OCI-LY7 (cell line): ENCODE measurements around the gene PTPRQ.

Experiments used
- EZH2phosphoT487 ChIP-seq: fragments of 200-600 bp; sonication (generic); IDR thresholded peaks from 2 replicates; pipeline ENCODE4 v1.6.1; 2018; ENCODE audit warnings: low read depth, borderline replicate concordance, mild to moderate bottlenecking, mixed run types, antibody characterized with exemption, low read length, moderate library complexity, mixed read lengths
- TF ChIP-seq, protein P1 (sequence below): fragments of 200-600 bp; sonication (generic); conservative IDR thresholded peaks from 2 replicates; pipeline ENCODE4 v1.5.1; 2014; ENCODE audit warnings: mild to moderate bottlenecking, antibody characterized with exemption, low read length, moderate library complexity, mixed read lengths

DNA sequence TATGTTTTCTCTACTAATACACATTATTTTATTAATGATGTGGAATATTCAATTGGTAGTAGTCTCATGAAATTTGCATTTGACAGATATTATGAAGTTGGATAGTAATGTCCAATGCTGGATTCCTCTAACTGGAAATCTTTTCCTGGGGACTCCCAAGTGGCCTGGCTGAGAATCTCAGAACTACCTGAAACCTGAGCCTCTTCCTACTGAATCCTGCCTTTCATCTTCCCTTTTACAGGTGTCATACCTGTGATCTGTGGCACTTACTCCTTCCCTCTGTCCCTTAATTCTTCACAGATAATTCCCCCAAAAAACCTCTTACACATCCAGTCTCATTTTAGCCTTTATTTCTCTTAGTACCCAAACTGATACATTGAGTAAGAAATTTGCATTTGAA lies 173.7 kb downstream of the PTPRQ start:
- TF ChIP-seq, protein P1, sequence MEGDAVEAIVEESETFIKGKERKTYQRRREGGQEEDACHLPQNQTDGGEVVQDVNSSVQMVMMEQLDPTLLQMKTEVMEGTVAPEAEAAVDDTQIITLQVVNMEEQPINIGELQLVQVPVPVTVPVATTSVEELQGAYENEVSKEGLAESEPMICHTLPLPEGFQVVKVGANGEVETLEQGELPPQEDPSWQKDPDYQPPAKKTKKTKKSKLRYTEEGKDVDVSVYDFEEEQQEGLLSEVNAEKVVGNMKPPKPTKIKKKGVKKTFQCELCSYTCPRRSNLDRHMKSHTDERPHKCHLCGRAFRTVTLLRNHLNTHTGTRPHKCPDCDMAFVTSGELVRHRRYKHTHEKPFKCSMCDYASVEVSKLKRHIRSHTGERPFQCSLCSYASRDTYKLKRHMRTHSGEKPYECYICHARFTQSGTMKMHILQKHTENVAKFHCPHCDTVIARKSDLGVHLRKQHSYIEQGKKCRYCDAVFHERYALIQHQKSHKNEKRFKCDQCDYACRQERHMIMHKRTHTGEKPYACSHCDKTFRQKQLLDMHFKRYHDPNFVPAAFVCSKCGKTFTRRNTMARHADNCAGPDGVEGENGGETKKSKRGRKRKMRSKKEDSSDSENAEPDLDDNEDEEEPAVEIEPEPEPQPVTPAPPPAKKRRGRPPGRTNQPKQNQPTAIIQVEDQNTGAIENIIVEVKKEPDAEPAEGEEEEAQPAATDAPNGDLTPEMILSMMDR, result no peak
- TF ChIP-seq EZH2phosphoT487, result no peak
